HCT116 (cell line): Measurements from ENCODE around the gene TOMM70. TPM values are rescaled to one million over a fixed set of nuclear protein-coding genes. Genes with fewer than 3 reads are reported as not detected.

Experiments used
- ATAC-seq: fragments of 200-7000 bp; cut with Tn5 transposase; 2 replicates; pipeline ENCODE4 v1.9.1; 2020; ENCODE audit warnings: mild to moderate bottlenecking, moderate library complexity
- BruUV-seq: library from RNA; stranded (reverse); fragments of 400-500 nt; replicated peaks from 2 replicates; lab custom pipeline; 2021; lab: Mats Ljungman, UMichigan
- CTCF ChIA-PET: fragments of 300-600 bp; sonication (Branson Sonifier 250); formaldehyde crosslinking; loops from one replicate; lab custom pipeline; 2021; ENCODE audit warnings: antibody characterized with exemption; lab: Charles Lee
- POLR2A ChIA-PET: fragments of 300-600, 350-600 bp; sonication (Branson Sonifier 250); formaldehyde crosslinking; loops from one replicate; lab custom pipeline; 2021; ENCODE audit warnings: antibody characterized with exemption; lab: Charles Lee
- RAD21 ChIA-PET, 2 experiments: fragments of 300-600 bp; sonication (Branson Sonifier 250); formaldehyde crosslinking; loops; one replicate each; lab custom pipeline; 2023; ENCODE audit warnings: low total read pairs in 2 of 2; ENCODE audit not compliant: uncharacterized antibody in 2 of 2, unreplicated experiment in 2 of 2, low non-redundant PET in 1 of 2; lab: Charles Lee
- DNase-seq: peaks from one replicate; pipeline ENCODE4 v3.0.0-alpha.2; 2010; ENCODE audit warnings: low read depth, low spot score
- H2AFZ ChIP-seq: fragments of 200-600 bp; shearing (Covaris generic), sonication (generic); 2 replicates; pipeline ENCODE4 v1.6.1; 2017; ENCODE audit warnings: low read depth, mixed run types, mixed read lengths, antibody characterized with exemption, low read length; ENCODE audit not compliant: poor library complexity, severe bottlenecking
- H3K27ac ChIP-seq: 2 replicates; pipeline ENCODE4 v1.5.1; 2012; ENCODE audit warnings: low read depth, low read length
- H3K27me3 ChIP-seq: fragments of 200-600 bp; sonication (generic); 2 replicates; pipeline ENCODE4 v1.6.1; 2016; ENCODE audit warnings: mixed run types, low read length, mixed read lengths; ENCODE audit not compliant: insufficient read depth
- H3K36me3 ChIP-seq, 2 experiments: fragments of 200-500 bp in 1 of 2; fragments of 200-600 bp in 1 of 2; sonication (Bioruptor generic) in 1 of 2; sonication (generic) in 1 of 2; 2 replicates each; pipeline versions ENCODE4 v1.5.1 to v1.6.1; 2014 to 2016; ENCODE audit warnings: low read length in 2 of 2, inconsistent platforms in 1 of 2, mixed read lengths in 1 of 2, mixed run types in 1 of 2; ENCODE audit not compliant: insufficient read depth in 2 of 2, control insufficient read depth in 1 of 2
- H3K4me1 ChIP-seq, 2 experiments: fragments of 200-600 bp in 1 of 2; sonication (generic) in 1 of 2; 2 replicates each; pipeline versions ENCODE4 v1.5.1 to v1.6.1; 2012 to 2017; ENCODE audit warnings: low read length in 2 of 2, inconsistent platforms in 1 of 2, mild to moderate bottlenecking in 1 of 2, mixed read lengths in 1 of 2, mixed run types in 1 of 2, moderate library complexity in 1 of 2; ENCODE audit not compliant: insufficient read depth in 2 of 2, control insufficient read depth in 1 of 2
- H3K4me2 ChIP-seq: fragments of 200-600 bp; sonication (generic); 2 replicates; pipeline ENCODE4 v1.6.1; 2017; ENCODE audit warnings: mixed run types, low read length, mixed read lengths
- H3K4me3 ChIP-seq, 2 experiments: fragments of 200-600 bp in 1 of 2; sonication (generic) in 1 of 2; replicated peaks in 1 of 2; 2 replicates each; pipeline ENCODE4 v1.5.1; 2011 to 2016; ENCODE audit warnings: low read length in 2 of 2, control low read depth in 1 of 2, low read depth in 1 of 2, mild to moderate bottlenecking in 1 of 2, mixed read lengths in 1 of 2, mixed run types in 1 of 2
- H3K79me2 ChIP-seq: fragments of 200-600 bp; sonication (generic); 2 replicates; pipeline ENCODE4 v1.6.1; 2017; ENCODE audit warnings: mild to moderate bottlenecking, mixed run types, low read length, moderate library complexity, mixed read lengths; ENCODE audit not compliant: insufficient read depth
- H3K9ac ChIP-seq: fragments of 200-600 bp; sonication (generic); 2 replicates; pipeline ENCODE4 v1.6.1; 2016; ENCODE audit warnings: low read length, mixed read lengths
- H3K9me2 ChIP-seq: fragments of 200-600 bp; sonication (generic), shearing (Covaris generic); 2 replicates; pipeline ENCODE4 v1.6.1; 2017; ENCODE audit warnings: mixed run types, mild to moderate bottlenecking, moderate library complexity; ENCODE audit not compliant: insufficient read depth
- H3K9me3 ChIP-seq, 2 experiments: fragments of 200-500 bp in 1 of 2; fragments of 200-600 bp in 1 of 2; sonication (Bioruptor generic) in 1 of 2; sonication (generic) in 1 of 2; 2 replicates each; pipeline ENCODE4 v1.6.1; 2014 to 2017; ENCODE audit warnings: low read length in 2 of 2, mixed read lengths in 2 of 2, inconsistent platforms in 1 of 2, low read depth in 1 of 2, mild to moderate bottlenecking in 1 of 2, mixed run types in 1 of 2, moderate library complexity in 1 of 2; ENCODE audit not compliant: control insufficient read depth in 1 of 2, insufficient read depth in 1 of 2
- H4K20me1 ChIP-seq: fragments of 200-600 bp; sonication (generic), shearing (Covaris generic); 2 replicates; pipeline ENCODE4 v1.6.1; 2017; ENCODE audit warnings: mixed run types, mild to moderate bottlenecking, moderate library complexity; ENCODE audit not compliant: insufficient read depth
- ATF3 ChIP-seq: IDR thresholded peaks from 2 replicates; pipeline ENCODE4 v1.6.1; 2012
- CBX3 ChIP-seq: IDR thresholded peaks from 2 replicates; pipeline ENCODE4 v1.6.1; 2012; ENCODE audit warnings: low read depth
- CEBPB ChIP-seq: IDR thresholded peaks from 2 replicates; pipeline ENCODE4 v1.6.1; 2012; ENCODE audit warnings: low read depth
- CTCF ChIP-seq, 3 experiments: fragments of 200-600 bp in 1 of 3; sonication (generic) in 1 of 3; IDR thresholded peaks in 2 of 3; conservative IDR thresholded peaks in 1 of 3; 2 replicates each; pipeline ENCODE4 v1.5.1; 2012 to 2017; ENCODE audit warnings: low read depth in 2 of 3, low read length in 2 of 3, antibody characterized with exemption in 1 of 3, borderline replicate concordance in 1 of 3, control low read depth in 1 of 3, mild to moderate bottlenecking in 1 of 3, mixed read lengths in 1 of 3, mixed run types in 1 of 3, moderate library complexity in 1 of 3; ENCODE audit not compliant: insufficient read depth in 1 of 3
- EGR1 ChIP-seq: IDR thresholded peaks from 2 replicates; pipeline ENCODE4 v1.6.1; 2012; ENCODE audit warnings: low read depth
- EZH2 ChIP-seq: fragments of 200-600 bp; sonication (generic); IDR thresholded peaks from 2 replicates; pipeline ENCODE4 v1.6.1; 2017; ENCODE audit warnings: antibody characterized with exemption, mixed run types
- EZH2phosphoT487 ChIP-seq: fragments of 200-600 bp; IDR thresholded peaks from 2 replicates; pipeline ENCODE4 v1.6.1; 2018; ENCODE audit warnings: antibody characterized with exemption, borderline replicate concordance
- JUND ChIP-seq: IDR thresholded peaks from 2 replicates; pipeline ENCODE4 v1.6.1; 2012
- MAX ChIP-seq: IDR thresholded peaks from 2 replicates; pipeline ENCODE4 v1.6.1; 2012
- POLR2A ChIP-seq: IDR thresholded peaks from 2 replicates; pipeline ENCODE4 v1.7.0; 2011; ENCODE audit warnings: borderline replicate concordance; ENCODE audit not compliant: insufficient read depth, insufficient read length; ENCODE audit errors: extremely low read depth
- POLR2AphosphoS5 ChIP-seq: IDR thresholded peaks from 2 replicates; pipeline ENCODE4 v1.6.1; 2011; ENCODE audit warnings: mild to moderate bottlenecking, low read depth, low read length, moderate library complexity
- RAD21 ChIP-seq: IDR thresholded peaks from 2 replicates; pipeline ENCODE4 v1.6.1; 2012; ENCODE audit warnings: low read depth, mild to moderate bottlenecking
- SIN3A ChIP-seq: IDR thresholded peaks from 2 replicates; pipeline ENCODE4 v1.6.1; 2012; ENCODE audit warnings: low read depth
- SRF ChIP-seq: IDR thresholded peaks from 2 replicates; pipeline ENCODE4 v1.6.1; 2012; ENCODE audit warnings: low read depth
- YY1 ChIP-seq: IDR thresholded peaks from 2 replicates; pipeline ENCODE4 v1.6.1; 2011; ENCODE audit warnings: low read length, low read depth, moderate library complexity, mild to moderate bottlenecking; ENCODE audit not compliant: insufficient replicate concordance; ENCODE audit errors: extremely low read depth
- ZBTB33 ChIP-seq: IDR thresholded peaks from 2 replicates; pipeline ENCODE4 v1.6.1; 2011; ENCODE audit warnings: mild to moderate bottlenecking, low read length, moderate library complexity; ENCODE audit not compliant: insufficient replicate concordance; ENCODE audit errors: extremely low read depth
- ZFX ChIP-seq: fragments of 450-650 bp; IDR thresholded peaks from 2 replicates; pipeline ENCODE4 v1.6.1; 2017
- ZNF274 ChIP-seq: fragments of 200-500 bp; sonication (Bioruptor generic); IDR thresholded peaks from 2 replicates; pipeline ENCODE4 v1.6.1; 2014; ENCODE audit warnings: mild to moderate bottlenecking, low read depth, low read length, inconsistent platforms
- intact Hi-C: fragments of 100-400 bp; cut with micrococcal nuclease; formaldehyde crosslinking; loops from 2 replicates; pipeline ENCODE4 v1.10.0; 2022
- total RNA-seq: library from RNA; stranded (reverse); gene quantifications from one replicate; pipeline ENCODE4 v1.2.1, GENCODE V29; 2021; ENCODE audit not compliant: unreplicated experiment

TOMM70 gene
- total RNA-seq, 1 experiment from 2014 or later: 54.9 TPM

GRCh38 chr3:100333970-100334487, 66.9 kb downstream of the TOMM70 start:
- peak; percentile 18; the same call in 1 of the 2 replicates for ATAC-seq
- CTCF ChIA-PET: interaction anchor here (0.6 kb wide), 1 partner anchor 270 kb away, joined by 3 read pairs; no protein-coding TSS in a partner anchor
- BruUV-seq: TSS peak; percentile 67

More at GRCh38 chr3:100333970-100334487, 66.9 kb downstream of the TOMM70 start:
- H3K27me3 ChIP-seq: no peaks in the 10 kb centered on the region
- peaks cover 7 to 18% of the 10 kb centered on the region in 2 experiments for H3K4me1 ChIP-seq
- H3K79me2 ChIP-seq: peaks cover 11% of the 10 kb centered on the region; the same call in 1 of the 2 replicates
- no peak for DNase-seq
- TF ChIP-seq SRF (no peak), CEBPB (no peak), MAX (no peak; the same call in none of the 2 replicates), ZBTB33 (no peak), JUND (no peak), YY1 (no peak), CBX3 (no peak), POLR2AphosphoS5 (no peak), ATF3 (no peak), EZH2phosphoT487 (no peak), EZH2 (no peak), SIN3A (no peak), ZFX (no peak), CTCF (IDR thresholded peaks at IDR 0.05 in 2 of 3, conservative IDR thresholded peaks at IDR 0.05 in 1 of 3; ENCODE audit: borderline replicate concordance in 1 of 3, insufficient read depth in 1 of 3, low read depth in 2 of 3, low read length in 2 of 3) (no peak), ZNF274 (no peak), POLR2A (no peak), EGR1 (no peak), RAD21 (no peak)
- peak overlapping the region; percentile 81 for H2AFZ ChIP-seq
- H3K9me3 ChIP-seq: no peaks in the 10 kb centered on the region
- H3K9me2 ChIP-seq: no peaks in the 10 kb centered on the region
- peak overlapping the region; percentile 72 to 79 for H3K4me3 ChIP-seq
- H3K36me3 ChIP-seq: no peaks in the 10 kb centered on the region
- peak overlapping the region; percentile 79; the same call in 1 of the 2 replicates for H3K27ac ChIP-seq
- peak overlapping the region; percentile 84 for H3K9ac ChIP-seq
- ChIA-PET POLR2A (interaction anchor here (1.0 kb wide), 1 partner anchor 9 kb away, joined by 3 read pairs; no protein-coding TSS in a partner anchor), RAD21 (no interaction called here)
- no peaks in the 10 kb centered on the region for H4K20me1 ChIP-seq
- H3K4me2 ChIP-seq: peak overlapping the region; percentile 82
- intact Hi-C loops: loop anchor here (10.0 kb wide), 1 partner anchor 59 kb away; no protein-coding TSS in a partner anchor
